HEK293 (cell line): ENCODE results near the gene WNT11.

Experiments used
- CTCF ChIA-PET: fragments of 350-600 bp; formaldehyde crosslinking; extraction: SDS; loops from one replicate; lab custom pipeline; 2021; ENCODE audit warnings: antibody characterized with exemption; lab: Yijun Ruan, JAX
- POLR2A ChIA-PET: fragments of 300-600 bp; formaldehyde crosslinking; extraction: SDS; loops from one replicate; lab custom pipeline; 2020; ENCODE audit warnings: antibody characterized with exemption, inconsistent platforms; lab: Yijun Ruan, JAX
- H3K27ac ChIP-seq: fragments of 200-500 bp; sonication (Bioruptor generic); 2 replicates; pipeline ENCODE4 v1.5.1; 2014; ENCODE audit warnings: low read depth, low read length, control low read depth, inconsistent platforms; ENCODE audit errors: extremely low read depth
- H3K36me3 ChIP-seq, 2 experiments: fragments of 200-500 bp in 1 of 2; sonication (Bioruptor generic) in 1 of 2; 1 replicate in 1 of 2; 2 replicates in 1 of 2; pipeline ENCODE4 v1.5.1; 2014 to 2017; ENCODE audit warnings: inconsistent platforms in 2 of 2, low read length in 2 of 2; ENCODE audit not compliant: control insufficient read depth in 2 of 2, insufficient read depth in 1 of 2
- H3K4me1 ChIP-seq: fragments of 200-500 bp; sonication (Bioruptor generic); 2 replicates; pipeline ENCODE4 v1.5.1; 2014; ENCODE audit warnings: mild to moderate bottlenecking, low read length, inconsistent platforms; ENCODE audit not compliant: control insufficient read depth, insufficient read depth
- H3K4me3 ChIP-seq: 2 replicates; pipeline ENCODE4 v1.5.1; 2011; ENCODE audit warnings: low read depth, mild to moderate bottlenecking, control low read depth, low read length, moderate library complexity
- H3K9me3 ChIP-seq: fragments of 200-500 bp; sonication (Bioruptor generic); 2 replicates; pipeline ENCODE4 v1.5.1; 2014; ENCODE audit warnings: low read depth, low read length, inconsistent platforms; ENCODE audit not compliant: control insufficient read depth, insufficient read depth
- GLIS1 ChIP-seq: fragments of 450-650 bp; formaldehyde crosslinking; IDR thresholded peaks from 2 replicates; pipeline ENCODE4 v1.5.1; 2016; ENCODE audit warnings: missing biosample characterization, missing genetic modification characterization
- GLIS2 ChIP-seq: fragments of 450-650 bp; formaldehyde crosslinking; IDR thresholded peaks from 2 replicates; pipeline ENCODE4 v1.5.1; 2016; ENCODE audit warnings: missing biosample characterization, missing genetic modification characterization
- IKZF3 ChIP-seq: fragments of 450-650 bp; IDR thresholded peaks from 2 replicates; pipeline ENCODE4 v1.5.0; 2018; ENCODE audit warnings: missing biosample characterization, mild to moderate bottlenecking, missing genetic modification characterization, moderate library complexity
- KLF8 ChIP-seq: fragments of 450-650 bp; formaldehyde crosslinking; IDR thresholded peaks from 2 replicates; pipeline ENCODE4 v1.5.1; 2016; ENCODE audit warnings: missing biosample characterization, missing genetic modification characterization
- ZBTB11 ChIP-seq: fragments of 450-650 bp; formaldehyde crosslinking; conservative IDR thresholded peaks from 2 replicates; pipeline ENCODE4 v1.5.1; 2016; ENCODE audit warnings: low read depth, missing biosample characterization, missing genetic modification characterization
- ZNF112 ChIP-seq: fragments of 450-650 bp; formaldehyde crosslinking; IDR thresholded peaks from 2 replicates; pipeline ENCODE4 v1.5.0; 2017; ENCODE audit warnings: missing biosample characterization, missing genetic modification characterization
- ZNF148 ChIP-seq: fragments of 450-650 bp; formaldehyde crosslinking; IDR thresholded peaks from 2 replicates; pipeline ENCODE4 v1.5.0; 2017; ENCODE audit warnings: missing biosample characterization, missing genetic modification characterization, borderline replicate concordance
- ZNF24 ChIP-seq: fragments of 450-650 bp; formaldehyde crosslinking; IDR thresholded peaks from 2 replicates; pipeline ENCODE4 v1.5.1; 2016; ENCODE audit warnings: missing biosample characterization, missing genetic modification characterization
- ZNF398 ChIP-seq: fragments of 450-650 bp; formaldehyde crosslinking; IDR thresholded peaks from 2 replicates; pipeline ENCODE4 v1.5.1; 2017; ENCODE audit warnings: missing biosample characterization, missing genetic modification characterization
- ZNF544 ChIP-seq: fragments of 450-650 bp; formaldehyde crosslinking; IDR thresholded peaks from 2 replicates; pipeline ENCODE4 v1.5.0; 2017; ENCODE audit warnings: missing biosample characterization, missing genetic modification characterization
- ZNF623 ChIP-seq: fragments of 450-650 bp; formaldehyde crosslinking; IDR thresholded peaks from 2 replicates; pipeline ENCODE4 v1.5.1; 2016; ENCODE audit warnings: missing biosample characterization, missing genetic modification characterization
- ZNF670 ChIP-seq: fragments of 450-650 bp; formaldehyde crosslinking; IDR thresholded peaks from 2 replicates; pipeline ENCODE4 v1.5.1; 2016; ENCODE audit warnings: missing biosample characterization, missing genetic modification characterization, low read depth
- ZNF707 ChIP-seq: fragments of 450-650 bp; formaldehyde crosslinking; IDR thresholded peaks from 2 replicates; pipeline ENCODE4 v1.5.1; 2016; ENCODE audit warnings: missing biosample characterization, missing genetic modification characterization

The WNT11 gene

GRCh38 chr11:76186776-76187279 lies 19.5 kb downstream of the WNT11 start:
- TF ChIP-seq ZNF670 (tag by site-specific recombination) (no peak), GLIS1 (no peak), ZNF623 (tag by site-specific recombination) (no peak), KLF8 (tag by site-specific recombination) (no peak), ZNF398 (no peak)
- H3K4me1 ChIP-seq = no peaks in the 10 kb centered on the region
- no peak overlapping the region for H3K4me3 ChIP-seq
- ChIA-PET POLR2A (no interaction called here), CTCF (no interaction called here)
- H3K9me3 ChIP-seq = no peaks in the 10 kb centered on the region
- H3K36me3 ChIP-seq = peaks cover 0 to 46% of the 10 kb centered on the region in 2 experiments; a peak in 2 of 3 replicates
- no peak overlapping the region for H3K27ac ChIP-seq

- Histone ChIP-seq H3K27ac (no peak overlapping the region), H3K9me3 (no peaks in the 10 kb centered on the region), H3K4me3 (no peak overlapping the region), H3K4me1 (no peaks in the 10 kb centered on the region), H3K36me3 (peaks cover 0 to 39% of the 10 kb centered on the region in 2 experiments; a peak in 2 of 3 replicates)
- ChIA-PET CTCF (interaction anchor here (1.0 kb wide), 1 partner anchor 21 kb away, joined by 4 read pairs; no protein-coding TSS in a partner anchor), POLR2A (interaction anchor here (0.5 kb wide), 1 partner anchor 305 kb away, joined by 6 read pairs; no protein-coding TSS in a partner anchor)
- TF ChIP-seq ZNF24 (tag by site-specific recombination) = no peak
- TF ChIP-seq ZNF707 (tag by site-specific recombination) = no peak
- TF ChIP-seq ZNF670 (tag by site-specific recombination) = no peak
- no peak for TF ChIP-seq GLIS2
These were observed 20.3 kb downstream of the WNT11 start for GRCh38 chr11:76185931-76186401.

GRCh38 chr11:76185511-76185910 lies 20.8 kb downstream of the WNT11 start:
- Histone ChIP-seq H3K4me3 (no peak overlapping the region), H3K4me1 (no peaks in the 10 kb centered on the region), H3K36me3 (peaks cover 0 to 35% of the 10 kb centered on the region in 2 experiments; a peak in 2 of 3 replicates), H3K9me3 (no peaks in the 10 kb centered on the region), H3K27ac (no peak overlapping the region)
- ChIA-PET CTCF (interaction anchor here (1.0 kb wide), 1 partner anchor 22 kb away, joined by 4 read pairs; no protein-coding TSS in a partner anchor), POLR2A (no interaction called here)
- no peak for TF ChIP-seq ZNF112
- no peak for TF ChIP-seq ZBTB11
- no peak for TF ChIP-seq ZNF148
- TF ChIP-seq ZNF544 (tag by site-specific recombination) = no peak
- TF ChIP-seq IKZF3 = no peak
